Measurements from ENCODE around the gene FOXI1.

FOXI1 gene

GRCh38 chr5:170154297-170154696 lies 48.6 kb downstream of the FOXI1 start:
- DNase-seq: no peak

- DNase-seq: no peak
Measured at GRCh38 chr5:170154744-170155143, 49.0 kb downstream of the FOXI1 start.

GRCh38 chr5:170155771-170156170 lies 50.1 kb downstream of the FOXI1 start:
- no peak for DNase-seq

- DNase-seq: no peak
Measured at GRCh38 chr5:170159101-170159698, 53.5 kb downstream of the FOXI1 start.
